ENCODE data around the gene ZNF274. TPM values are rescaled to one million over a fixed set of nuclear protein-coding genes. Genes with fewer than 3 reads are reported as not detected.
A peak's percentile ranks its signal among the peaks of the same experiment; 100 is the strongest.

Gene ZNF274
- total and polyA plus RNA-seq, 9 of the 15 experiments (the other 6 are each of a cell fraction or from before 2014, with no cell fraction given): 5.2 to 37.0 (median 28.1) TPM

- TF ChIP-seq ELF1 (tag; IDR thresholded peaks at IDR 0.05): peak; percentile 91
- TF ChIP-seq RHOXF2B (CRISPR knock-in tag; conservative IDR thresholded peaks at IDR 0.05): no peak
- TF ChIP-seq AFF1 (IDR thresholded peaks at IDR 0.05; ENCODE audit: low read depth in 1 of 2, partially characterized antibody in 2 of 2): peak in 1 of 2 experiments; percentile 72
- TF ChIP-seq GMEB1 (CRISPR knock-in tag; IDR thresholded peaks at IDR 0.05): peak; percentile 68
- peak; percentile 69; the same call in 1 of the 2 replicates for TF ChIP-seq REST (IDR thresholded peaks at IDR 0.05; ENCODE audit: borderline replicate concordance)
- TF ChIP-seq REST (CRISPR knock-in tag; IDR thresholded peaks at IDR 0.05; ENCODE audit: low read depth): no peak
- no peak for TF ChIP-seq PHB2 (IDR thresholded peaks at IDR 0.05; ENCODE audit: low read depth)
- TF ChIP-seq ZFP30 (CRISPR knock-in tag; IDR thresholded peaks at IDR 0.05; ENCODE audit: borderline replicate concordance): no peak
- TF ChIP-seq KAT2B (IDR thresholded peaks at IDR 0.05; ENCODE audit: low read depth, low read length): no peak
- no peak for TF ChIP-seq TEAD1 (CRISPR knock-in tag; IDR thresholded peaks at IDR 0.05)
- no peak for TF ChIP-seq SRSF9 (IDR thresholded peaks at IDR 0.05; ENCODE audit: borderline replicate concordance, low read depth, low read length)
- TF ChIP-seq SMARCC2 (IDR thresholded peaks at IDR 0.05; ENCODE audit: low read depth): no peak
Observed at GRCh38 chr19:58154679-58155648, 27.9 kb upstream of the ZNF274 start (continued).
